A673 (cell line): ENCODE results near the gene EHMT1.

Experiments
- EZH2 ChIP-seq: fragments of 200-600 bp; sonication (generic); IDR thresholded peaks from 2 replicates; pipeline ENCODE4 v1.6.1; 2017; ENCODE audit warnings: borderline replicate concordance, low read depth, mild to moderate bottlenecking, mixed read lengths, antibody characterized with exemption, low read length; ENCODE audit not compliant: poor library complexity, severe bottlenecking
- TF ChIP-seq, protein P1 (sequence below): fragments of 300-800, 200-600 bp; sonication (generic); conservative IDR thresholded peaks from 2 replicates; pipeline ENCODE4 v1.5.1; 2017; ENCODE audit warnings: low read depth, mild to moderate bottlenecking, antibody characterized with exemption, low read length, moderate library complexity, mixed read lengths

DNA sequence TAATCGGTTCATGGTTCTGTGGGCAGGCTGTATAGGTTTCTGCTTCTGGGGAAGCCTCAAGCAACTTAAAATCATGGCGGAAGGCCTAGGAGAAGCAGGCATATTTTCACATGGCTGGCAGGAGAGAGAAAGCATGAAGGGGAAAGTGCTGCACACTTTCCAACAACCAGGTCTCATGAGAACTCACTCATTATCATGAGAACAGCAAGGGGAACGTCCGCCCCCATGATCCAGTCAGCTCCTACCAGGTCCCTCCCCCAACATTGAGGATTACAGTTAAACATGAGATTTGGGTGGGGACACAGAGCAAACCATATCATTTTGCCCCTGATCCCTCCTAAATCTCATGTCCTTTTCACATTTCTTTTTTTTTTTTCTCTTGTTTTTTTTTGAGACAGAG lies 82.1 kb downstream of the EHMT1 start:
- TF ChIP-seq, protein P1, sequence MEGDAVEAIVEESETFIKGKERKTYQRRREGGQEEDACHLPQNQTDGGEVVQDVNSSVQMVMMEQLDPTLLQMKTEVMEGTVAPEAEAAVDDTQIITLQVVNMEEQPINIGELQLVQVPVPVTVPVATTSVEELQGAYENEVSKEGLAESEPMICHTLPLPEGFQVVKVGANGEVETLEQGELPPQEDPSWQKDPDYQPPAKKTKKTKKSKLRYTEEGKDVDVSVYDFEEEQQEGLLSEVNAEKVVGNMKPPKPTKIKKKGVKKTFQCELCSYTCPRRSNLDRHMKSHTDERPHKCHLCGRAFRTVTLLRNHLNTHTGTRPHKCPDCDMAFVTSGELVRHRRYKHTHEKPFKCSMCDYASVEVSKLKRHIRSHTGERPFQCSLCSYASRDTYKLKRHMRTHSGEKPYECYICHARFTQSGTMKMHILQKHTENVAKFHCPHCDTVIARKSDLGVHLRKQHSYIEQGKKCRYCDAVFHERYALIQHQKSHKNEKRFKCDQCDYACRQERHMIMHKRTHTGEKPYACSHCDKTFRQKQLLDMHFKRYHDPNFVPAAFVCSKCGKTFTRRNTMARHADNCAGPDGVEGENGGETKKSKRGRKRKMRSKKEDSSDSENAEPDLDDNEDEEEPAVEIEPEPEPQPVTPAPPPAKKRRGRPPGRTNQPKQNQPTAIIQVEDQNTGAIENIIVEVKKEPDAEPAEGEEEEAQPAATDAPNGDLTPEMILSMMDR = no peak
- no peak for TF ChIP-seq EZH2
